GM21717 (cell line): ENCODE results near the gene WDR70.

Experiments used
- ATAC-seq: cut with Tn5 transposase; IDR thresholded peaks from one replicate; pipeline ENCODE4 v1.9.1; 2021; ENCODE audit warnings: mild to moderate bottlenecking, moderate library complexity; ENCODE audit not compliant: unreplicated experiment

The WDR70 gene

DNA sequence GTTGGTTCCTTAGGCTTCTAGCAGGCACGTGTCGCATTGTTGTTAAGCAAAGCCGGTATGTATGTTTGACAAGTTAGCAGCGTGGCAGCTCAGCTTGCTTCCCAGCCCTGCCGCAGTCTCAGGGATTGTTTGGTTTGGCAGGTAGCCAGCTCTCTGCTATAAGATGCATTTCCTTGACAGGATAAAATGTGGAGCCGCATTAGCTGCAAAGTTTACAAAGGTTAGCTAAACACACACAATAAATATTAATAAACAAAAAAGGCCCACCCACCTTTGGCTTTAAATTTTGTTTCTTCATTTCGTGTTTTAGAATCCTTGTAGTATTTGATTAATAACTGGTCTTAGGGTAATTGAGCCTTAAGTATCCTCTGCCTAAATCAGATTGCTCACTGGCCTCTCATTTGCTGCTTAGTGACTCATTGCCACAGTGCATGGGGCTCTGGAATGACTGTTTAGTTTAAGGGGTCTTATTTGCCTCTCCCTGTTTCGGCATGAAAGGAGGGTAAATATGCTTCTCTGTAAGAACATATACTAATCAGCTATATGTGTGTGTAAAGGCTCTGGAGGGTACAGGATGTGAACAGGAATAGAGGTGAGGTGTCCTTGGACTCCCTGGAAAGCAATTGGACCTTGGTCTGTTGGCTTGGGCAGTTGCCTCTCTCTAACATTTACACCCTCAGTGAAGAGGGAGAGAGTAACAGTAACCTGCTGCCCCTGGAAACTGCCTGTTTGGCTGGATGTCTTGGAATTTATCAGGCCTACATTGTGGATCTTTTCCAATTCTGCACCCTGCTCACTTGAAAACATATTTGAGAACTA lies 338.7 kb downstream of the WDR70 start:
- no peak for ATAC-seq

DNA sequence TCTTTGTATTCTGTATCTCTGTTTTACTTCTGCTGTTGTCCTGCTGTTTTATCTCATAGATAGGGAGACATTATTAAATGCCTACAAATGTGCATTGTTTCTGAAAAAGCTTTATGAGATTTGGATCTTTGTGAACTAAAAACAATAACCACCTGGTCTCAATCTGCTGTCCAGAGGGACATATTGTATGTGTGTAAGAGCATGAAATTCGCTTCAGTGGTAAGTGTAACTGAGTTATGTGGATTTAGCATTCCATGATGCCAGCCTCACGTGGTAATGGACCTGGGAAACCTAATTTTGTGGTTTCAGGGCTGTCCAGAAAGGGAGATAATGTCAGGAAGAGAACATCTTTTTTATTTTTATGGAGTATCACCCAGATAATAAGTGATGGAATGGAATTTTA lies 341.4 kb downstream of the WDR70 start:
- ATAC-seq: no peak

DNA sequence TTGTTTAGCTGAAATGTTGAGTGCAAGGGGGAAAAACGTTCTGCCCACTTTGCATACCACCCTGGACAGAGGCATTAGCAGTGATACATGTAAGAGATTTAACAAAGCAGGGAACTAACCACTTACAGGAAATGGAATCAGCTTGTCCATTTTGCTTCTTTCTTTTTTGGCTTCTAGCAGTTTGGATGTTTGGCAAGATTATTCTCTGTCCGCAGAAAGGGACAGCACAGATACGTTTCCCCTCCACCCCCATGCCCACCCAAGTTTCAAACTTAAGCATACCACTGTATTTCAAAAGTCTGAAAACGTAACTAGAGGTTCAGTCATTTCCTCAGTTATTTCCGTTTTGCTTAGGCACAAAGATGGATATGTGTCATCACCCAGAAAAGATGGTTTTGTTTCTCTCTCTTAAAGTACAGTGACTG lies 342.3 kb downstream of the WDR70 start:
- ATAC-seq: peak; percentile 73

DNA sequence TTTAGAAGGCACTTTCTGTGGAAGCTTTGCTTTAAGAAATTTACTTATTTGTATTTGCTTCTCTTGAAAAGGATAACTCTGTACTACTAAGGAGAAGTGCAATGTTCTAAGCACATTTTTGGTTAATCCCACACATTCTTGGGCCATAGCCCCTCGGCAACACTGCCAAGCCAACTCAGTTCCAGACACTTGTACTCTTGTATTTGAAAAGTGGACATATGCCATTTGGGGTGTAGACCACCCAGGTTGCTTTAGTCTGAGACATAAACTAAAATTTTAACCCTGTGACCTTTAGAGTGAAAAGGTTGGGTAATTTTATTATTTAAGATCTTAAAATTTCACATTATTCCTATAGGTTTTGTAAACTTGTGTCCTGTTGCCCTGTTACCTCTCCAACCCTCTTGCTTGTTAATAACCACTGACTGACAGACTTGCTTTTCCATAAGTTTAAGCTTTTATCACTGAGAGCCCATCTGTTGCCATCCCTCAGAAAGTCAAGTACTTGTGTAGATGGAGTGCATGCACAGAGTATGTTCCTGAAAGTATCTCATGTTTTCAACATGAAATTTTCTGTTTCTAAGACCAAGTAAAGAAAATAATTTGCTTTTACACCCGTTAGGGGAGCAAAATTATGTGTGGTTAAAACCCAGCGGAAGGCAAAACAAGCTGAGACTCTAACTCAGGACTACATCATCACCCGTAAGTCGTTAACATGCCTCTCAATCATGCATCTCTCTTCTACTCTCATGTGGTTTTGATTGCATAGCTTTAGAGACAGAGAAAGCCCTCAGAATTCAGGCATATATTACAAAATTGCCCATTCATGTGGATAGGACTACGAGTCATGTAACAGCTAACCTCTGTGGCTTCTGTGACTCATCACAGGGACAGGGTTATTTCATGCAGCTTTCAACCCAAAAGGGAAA lies 343.4 kb downstream of the WDR70 start:
- ATAC-seq: peak; percentile 63

DNA sequence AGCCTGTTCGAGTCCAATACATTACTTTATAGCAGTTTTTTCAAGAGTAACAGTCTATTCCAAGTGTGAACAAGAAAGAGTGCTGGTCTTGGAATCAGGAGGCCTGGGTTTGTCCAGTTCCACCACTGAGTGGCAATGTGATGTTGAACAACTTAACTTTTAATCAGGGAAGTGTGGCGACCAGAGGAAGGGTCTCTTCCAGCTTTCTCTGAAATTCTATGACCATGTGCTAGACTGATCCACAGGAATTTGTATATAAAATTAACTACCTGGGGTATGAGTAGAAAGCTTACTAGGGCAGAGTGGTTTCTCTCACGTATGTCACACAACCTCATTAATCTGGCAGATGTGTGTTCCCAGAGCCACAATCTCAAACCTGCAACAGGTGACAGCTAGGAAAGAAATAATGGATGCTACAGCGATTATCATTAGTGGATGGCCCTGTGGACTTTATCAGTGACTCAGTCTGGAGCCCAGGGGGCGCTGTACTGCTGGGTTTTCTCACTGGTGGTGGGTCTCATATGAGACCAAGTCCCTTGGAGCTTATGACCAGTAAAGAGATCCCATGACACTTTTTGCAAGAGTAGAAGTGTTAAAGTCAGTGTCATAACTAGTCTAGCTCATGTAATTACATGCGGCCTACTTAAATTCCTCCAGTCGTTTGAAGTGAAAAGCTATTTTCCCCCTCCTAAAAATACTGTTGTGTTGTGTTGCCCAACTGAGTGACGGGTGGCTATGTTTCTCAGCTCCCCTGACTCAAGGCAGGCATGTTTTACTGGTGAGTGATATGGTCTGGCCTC lies 344.2 kb downstream of the WDR70 start:
- ATAC-seq: no peak

DNA sequence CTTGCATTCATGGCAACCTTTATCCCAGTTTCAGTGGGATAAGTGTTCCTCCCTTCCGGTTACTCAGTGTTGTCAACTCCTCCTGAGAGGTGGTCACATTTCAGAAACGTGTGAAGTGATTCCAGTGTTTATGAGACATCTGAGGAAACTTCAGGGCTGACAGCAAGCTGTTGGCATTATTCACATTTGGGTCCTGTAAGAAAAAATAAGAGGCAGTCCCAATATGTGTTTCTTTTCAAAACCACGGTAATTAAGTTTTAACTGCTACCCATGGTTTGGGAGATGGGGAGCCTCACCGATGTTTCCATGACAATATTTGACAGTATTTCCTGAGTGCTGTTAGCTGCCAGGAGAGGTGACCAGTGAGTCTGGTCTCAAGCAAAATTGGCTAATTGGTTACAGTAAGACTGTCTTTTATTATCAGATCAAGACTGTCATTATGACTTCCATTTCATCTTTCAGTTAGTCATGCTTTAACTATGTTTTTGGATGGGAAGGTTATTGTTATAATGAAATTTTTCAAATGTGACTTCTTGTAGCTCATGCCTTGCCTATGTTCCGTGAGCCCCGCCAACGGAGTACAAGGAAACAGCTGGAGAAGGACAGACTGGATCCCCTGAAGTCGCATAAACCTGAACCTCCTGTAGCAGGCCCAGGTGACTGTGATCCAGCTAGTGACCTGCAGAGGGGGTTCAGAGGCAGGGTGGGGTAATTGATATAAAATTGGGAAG lies 345.4 kb downstream of the WDR70 start:
- ATAC-seq: no peak

DNA sequence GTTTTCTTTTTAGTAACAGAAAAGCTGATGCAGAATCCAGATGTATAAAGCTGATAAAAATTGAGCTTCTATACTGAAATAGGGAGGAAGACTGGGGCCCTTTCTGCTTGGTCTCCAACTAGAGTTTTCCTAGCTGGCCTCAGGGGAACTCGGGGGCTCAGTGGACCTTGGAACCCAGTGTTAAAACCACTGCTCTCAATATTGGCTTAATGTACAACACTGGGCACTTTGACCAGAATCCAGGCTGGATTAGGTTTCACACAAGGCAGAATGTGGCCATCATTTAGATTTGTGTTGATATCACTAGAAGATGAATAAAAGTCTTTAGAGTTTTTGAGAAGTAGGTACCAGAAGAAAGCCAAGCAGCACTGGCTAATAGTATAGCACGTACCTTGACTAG lies 346.1 kb downstream of the WDR70 start:
- no peak for ATAC-seq

DNA sequence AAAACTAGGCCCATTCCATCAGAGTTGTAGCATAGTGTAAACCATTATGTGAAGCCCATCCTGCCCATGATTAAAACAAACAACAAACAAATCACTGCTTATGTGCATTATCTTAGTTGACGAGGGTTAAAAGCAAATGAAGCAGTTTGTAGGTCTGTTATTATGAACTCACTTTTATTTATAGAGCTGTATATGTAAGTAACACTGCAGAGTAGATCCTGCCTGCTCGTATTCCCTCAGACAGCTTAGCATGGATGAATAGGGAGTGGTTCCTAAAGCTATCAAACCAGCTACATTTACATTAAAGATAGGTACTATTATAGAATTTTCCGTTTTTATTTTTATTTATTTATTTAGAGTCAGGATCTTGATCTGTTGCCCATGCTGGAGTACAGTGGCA lies 348.1 kb downstream of the WDR70 start:
- no peak for ATAC-seq

DNA sequence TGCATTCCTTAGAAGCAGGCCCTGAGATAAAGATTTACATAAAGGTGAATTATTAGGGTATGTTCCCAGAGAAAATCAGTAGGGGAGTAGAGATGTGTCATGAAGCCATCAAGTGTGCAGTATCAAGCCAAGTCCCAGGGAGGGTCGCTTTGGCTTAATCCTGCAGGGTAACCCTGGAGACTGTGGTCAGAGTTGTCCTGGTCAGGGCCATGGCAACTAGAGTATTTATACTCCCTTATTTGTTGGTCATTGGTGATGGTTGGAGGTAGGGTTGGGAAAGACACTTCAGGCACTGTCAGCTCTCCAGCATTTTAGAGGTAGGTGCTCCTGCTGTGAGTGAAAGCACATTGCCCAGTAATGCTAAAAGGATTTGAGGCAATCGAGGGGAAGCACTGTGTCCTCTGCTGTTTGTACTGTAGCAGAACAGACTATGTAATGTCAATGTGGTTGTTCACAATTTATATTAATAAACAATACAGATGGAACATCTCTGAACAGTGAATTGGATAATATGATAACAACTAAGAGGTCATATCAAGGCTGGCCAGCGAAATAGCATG lies 351.9 kb downstream of the WDR70 start:
- ATAC-seq: no peak

DNA sequence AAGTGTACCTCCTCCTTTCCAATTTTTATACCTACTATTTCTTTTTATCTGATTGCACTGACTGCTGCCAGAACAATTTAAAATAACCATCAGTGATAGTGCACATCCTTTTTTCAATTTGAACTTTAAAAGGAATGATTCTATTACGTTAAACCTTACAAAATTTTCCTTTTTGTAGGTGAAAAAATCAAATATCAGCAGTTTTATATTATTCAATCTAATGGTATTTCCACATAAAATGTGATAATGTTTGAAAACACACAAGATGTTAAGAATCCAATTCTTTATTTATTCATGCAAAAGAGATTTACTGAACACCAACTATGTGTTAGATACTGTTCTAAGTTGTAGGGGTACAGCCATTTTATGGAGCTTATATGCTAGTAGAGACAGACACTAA lies 355.0 kb downstream of the WDR70 start:
- ATAC-seq: no peak

DNA sequence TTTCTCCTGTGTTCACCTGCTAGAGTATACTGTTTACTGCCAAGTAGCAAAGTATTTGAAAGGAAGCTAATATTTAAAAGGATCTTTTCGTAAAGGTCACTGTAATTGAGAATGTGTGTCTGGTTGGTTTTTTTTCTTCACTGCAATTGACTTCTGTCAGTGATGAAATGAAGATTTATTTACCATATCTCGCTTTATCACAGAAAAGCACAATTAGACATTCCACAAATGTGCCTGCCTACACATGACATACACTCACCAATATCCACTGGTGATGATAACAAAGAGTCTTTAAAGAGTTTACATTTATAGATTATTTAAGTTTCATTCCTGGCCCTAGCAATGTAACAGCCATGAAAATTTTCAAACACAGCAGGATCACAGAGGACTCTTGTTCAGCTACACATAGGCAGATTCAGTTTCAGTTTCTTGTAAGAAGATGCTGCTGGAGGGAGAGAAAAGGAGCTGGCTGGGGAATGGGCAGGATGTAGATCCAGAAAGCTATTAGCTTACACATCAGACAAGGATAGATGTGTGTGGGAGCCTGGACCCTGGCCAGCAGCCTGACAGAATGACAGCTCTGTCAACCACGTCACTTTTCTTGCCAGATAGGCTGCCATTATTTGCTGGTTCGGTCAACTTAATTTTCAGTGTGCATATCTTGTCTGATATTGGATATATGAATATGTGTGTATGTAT lies 356.7 kb downstream of the WDR70 start:
- ATAC-seq: no peak

DNA sequence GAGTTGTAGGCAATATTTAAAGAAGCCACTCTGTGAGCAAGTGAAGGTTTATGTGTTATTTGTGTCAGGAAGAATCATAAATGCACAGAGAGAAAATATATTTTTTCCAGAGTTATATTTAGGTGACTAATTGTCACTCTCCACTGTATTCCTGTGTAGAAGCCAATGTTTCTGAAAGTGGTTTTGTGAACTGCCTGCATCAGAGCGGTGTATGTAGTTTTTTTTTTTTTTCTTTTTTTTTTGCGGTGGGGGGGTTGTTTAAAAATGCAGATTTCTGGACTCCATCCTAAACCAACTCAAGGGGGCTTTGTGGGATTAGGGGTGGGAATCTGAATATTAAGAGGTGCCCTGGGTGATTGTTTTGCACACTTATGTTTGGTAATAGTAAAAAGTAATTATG lies 357.3 kb downstream of the WDR70 start:
- no peak for ATAC-seq

DNA sequence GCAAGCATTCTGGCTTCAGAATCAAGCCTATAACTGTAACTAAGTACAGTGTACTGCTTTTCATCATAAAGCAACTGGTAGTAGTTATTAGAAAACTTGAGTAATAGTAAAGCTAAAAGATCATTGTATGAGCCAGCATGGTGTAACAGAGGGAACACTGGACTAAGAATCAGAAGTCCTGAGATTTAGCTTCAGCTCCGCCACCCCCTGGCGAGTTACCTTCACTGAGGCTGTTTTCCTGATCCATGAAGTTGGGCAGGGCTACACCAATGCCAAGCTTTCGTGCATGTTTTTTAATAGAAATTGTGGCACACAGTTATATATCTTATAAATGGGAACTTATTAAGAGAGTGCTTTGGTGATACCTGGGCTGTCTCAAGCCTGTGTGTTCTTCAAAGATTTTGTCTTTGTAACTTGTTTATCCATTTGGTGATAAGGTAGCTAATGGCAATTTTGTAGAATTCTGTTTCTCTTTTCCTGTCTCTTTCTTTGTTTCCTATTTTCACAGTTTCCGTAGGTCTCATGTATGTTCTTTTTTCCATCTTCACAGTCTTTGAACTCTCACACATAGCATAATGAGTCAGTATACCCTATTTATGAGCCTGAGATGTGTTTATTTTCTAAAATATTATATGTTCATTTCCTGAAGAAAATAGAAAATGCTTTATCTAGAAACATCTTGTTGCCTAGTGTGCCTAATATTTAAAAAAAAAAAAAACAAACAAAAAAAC lies 358.4 kb downstream of the WDR70 start:
- ATAC-seq: no peak

DNA sequence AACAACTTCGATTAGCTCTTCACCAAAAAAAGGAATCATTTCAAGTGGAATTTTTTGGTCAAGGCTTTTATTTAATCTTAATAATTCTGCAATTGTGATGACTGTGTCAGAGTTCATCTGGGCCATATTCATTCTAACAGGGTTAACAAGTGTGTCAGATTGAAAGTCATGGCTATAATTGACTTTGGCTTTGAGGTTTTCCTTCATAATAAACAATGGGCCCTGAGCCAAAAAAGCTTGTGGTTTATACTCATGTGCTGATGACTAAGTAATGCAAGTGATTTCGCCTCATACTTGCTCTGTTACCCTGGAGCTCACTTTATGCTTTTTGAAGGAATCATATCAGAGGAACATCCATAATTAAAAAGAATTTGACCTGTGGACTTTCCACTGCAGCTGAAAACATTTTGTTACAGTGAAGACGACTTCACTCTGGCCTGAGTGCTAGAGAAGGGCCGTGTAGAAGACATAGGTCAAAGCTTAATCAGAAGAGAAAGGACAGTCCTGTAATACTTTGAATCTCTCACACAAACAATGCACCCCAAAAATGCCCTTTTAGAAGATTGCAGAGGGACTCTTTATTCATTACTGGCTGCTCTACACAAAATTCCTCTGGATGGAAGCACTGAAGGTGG lies 359.1 kb downstream of the WDR70 start:
- peak; percentile 75 for ATAC-seq

DNA sequence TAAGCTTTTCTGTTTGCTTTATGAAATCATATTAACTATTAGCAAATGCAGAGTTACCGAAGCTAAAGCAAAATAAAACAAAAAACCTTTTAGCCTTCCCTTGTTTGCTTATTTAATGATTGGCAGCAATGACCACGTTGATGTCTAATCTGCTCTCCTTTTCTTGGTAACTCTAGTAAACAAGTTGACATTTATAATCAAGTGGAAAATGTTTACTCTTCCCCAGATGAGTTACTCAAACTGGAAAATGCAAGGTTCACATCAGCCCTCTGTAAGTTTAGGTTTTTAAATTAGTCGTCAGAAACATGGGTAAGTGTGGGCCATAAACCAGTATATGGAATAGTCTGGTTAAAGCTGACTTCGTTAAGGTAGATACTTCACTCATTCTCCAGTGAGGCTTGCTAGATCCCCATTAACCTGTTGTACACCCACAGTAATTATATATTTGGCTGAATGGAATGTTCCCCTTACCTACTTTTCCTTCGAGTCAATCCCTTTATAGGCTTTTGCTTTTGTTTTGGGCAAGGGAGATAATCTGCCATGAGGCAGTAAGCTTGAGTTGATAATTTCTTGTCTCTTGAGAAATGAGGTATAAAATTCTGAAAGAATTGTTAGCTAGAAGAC lies 359.9 kb downstream of the WDR70 start:
- no peak for ATAC-seq

DNA sequence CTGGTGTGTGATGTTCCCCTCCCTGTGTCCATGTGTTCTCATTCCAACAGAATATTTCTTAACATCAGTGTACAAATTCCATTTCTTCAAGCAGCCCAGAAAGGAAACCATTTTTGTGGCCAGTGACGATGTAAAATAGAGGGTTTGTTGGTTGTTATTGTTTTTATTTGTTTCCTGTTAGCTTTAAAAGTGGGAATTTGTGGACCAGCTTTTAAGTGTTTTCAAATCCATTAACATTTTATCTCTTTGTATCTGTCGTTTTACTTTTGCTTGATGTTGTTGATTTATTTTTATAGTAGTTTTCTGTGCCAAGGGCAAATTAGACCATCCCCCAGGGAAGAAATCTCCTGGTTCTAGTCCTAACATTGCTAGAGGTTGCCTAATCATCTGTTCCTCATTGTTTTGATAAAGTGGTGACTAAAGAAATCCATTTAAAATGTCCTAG lies 360.7 kb downstream of the WDR70 start:
- ATAC-seq: no peak

DNA sequence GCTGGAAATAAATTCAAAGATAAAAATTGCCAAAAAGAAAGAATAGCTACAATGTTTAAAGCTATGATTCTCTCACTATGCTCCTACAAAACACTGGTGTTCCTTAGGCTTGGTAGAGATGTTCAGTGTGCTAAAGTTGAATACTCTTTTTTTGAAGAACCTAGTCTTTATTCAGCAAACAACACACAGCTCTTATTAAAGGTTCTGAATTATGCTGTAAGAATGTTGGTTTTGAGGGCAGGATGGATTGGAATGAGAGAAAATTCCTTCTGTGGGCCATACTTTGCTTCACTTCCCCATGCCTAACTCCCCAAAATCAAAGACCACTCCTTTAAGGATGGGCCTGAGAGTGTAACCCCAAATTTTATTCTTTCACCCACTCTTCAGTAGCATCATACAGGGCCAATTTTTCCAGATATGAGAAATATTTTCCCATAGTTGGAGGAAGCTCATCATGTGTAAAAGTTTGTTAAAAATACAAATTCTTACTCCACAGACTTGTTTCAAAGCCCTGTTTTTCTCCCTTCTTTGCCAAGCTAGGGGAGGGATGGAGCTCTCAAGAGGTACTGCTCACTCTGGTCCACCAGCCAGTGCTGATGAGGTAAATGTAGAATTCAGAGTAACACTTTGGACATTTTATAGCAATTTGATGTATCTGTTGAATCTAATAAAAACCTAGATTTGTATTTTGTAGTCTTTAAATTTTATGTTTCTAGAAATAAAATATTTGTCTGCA lies 361.4 kb downstream of the WDR70 start:
- no peak for ATAC-seq
